Skin epidermis (tissue), 12 donors: Measurements from ENCODE around the gene RTP2.
"Not testable (repeated sequence)": the region's sequence is repeated elsewhere in the genome, so short reads cannot be mapped to it uniquely, and the experiment has no call there.

Experiments
- H3K27ac ChIP-seq, 21 experiments: fragments of 200-600 bp; sonication (generic) in 11 of 21; one replicate each; pipeline ENCODE4 v1.5.0; 2020; ENCODE audit warnings: mild to moderate bottlenecking in 3 of 21, inconsistent platforms in 2 of 21, moderate library complexity in 2 of 21
- H3K4me3 ChIP-seq, 7 experiments: fragments of 200-600 bp; sonication (generic) in 2 of 7; one replicate each; pipeline ENCODE4 v1.5.0; 2020; ENCODE audit warnings: inconsistent platforms in 2 of 7, mild to moderate bottlenecking in 2 of 7, moderate library complexity in 1 of 7

Gene RTP2

DNA sequence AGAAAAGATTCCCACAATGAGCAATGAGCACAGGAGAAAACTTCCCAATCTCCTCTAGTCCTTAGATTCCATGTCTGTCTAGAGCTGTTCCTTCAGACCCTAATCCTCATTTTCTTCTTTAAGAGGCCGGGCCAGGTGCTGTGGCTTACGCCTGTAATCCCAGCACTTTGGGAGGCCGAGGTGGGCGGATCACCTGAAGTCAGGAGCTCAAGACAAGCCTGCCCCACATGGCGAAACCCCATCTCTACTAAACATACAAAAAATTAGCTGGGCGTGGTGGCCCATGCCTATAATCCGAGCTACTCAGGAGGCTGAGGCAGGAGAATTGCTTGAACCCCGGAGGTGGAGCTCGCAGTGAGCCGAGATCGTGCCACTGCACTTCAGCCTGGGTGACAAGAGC lies 20.6 kb downstream of the RTP2 start:
- not testable (repeated sequence) for H3K4me3 ChIP-seq, H3K27ac ChIP-seq

DNA sequence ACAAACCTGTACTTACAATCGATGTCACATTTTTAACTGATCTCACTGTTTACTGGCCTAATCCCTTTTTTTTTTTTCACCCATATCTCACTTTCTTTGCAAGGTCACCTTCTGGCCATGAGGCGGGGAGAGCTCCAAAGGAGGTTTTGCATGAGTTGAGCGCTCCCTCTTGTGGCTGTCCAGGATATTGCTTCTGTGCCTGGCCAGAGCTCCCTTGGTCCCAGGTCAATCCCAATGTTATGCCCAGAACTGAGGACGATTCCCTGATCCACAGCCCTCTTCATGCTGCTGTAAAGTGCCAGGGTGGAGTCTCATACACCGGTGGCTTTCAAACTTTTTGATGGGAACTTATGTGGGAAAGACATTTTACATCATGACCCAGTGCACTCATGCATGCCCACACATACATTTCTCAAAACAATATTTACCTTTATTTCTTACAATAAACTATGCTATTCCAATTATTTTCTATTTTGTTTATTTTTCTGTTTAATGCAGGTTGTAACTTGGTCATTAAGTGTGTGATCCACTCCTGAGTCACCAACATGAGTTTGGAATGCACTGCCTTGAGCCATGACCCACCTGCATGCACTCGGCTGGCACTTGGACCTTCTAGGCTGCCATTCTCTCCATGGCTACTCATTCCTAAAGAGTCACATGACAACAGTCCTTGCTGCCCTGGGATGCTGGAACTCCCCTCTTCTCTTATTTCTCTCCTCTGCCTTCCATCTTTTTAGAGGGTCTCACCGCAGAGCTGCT lies 22.5 kb downstream of the RTP2 start:
- Histone ChIP-seq H3K4me3 (no peak overlapping the region), H3K27ac (no peak overlapping the region)

DNA sequence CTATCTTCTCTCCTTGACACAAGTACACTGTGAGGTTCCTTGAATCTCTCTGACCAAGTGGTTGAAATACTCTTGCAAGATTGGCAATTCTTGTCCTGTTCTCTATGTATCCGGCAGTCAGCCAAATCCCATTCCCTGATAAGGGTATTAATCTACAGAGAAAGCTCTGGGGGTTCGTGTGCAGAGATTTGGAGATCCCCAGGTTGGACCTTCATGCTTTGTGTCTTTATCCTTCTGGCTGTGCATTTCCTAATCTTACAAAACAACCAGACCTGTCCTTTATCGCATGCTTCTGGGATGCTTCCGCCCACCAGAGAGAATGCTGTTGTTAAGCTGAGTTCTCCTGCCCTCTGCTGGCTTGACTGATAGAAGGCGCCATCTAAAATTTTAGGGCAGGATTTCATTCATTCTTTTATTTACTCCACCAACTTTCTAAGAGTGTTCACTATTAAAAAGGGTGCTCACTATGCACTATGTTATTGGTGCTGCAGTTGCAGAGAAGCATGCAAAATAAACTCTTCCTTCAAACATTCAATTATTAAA lies 23.6 kb downstream of the RTP2 start:
- no peak overlapping the region for H3K27ac ChIP-seq

DNA sequence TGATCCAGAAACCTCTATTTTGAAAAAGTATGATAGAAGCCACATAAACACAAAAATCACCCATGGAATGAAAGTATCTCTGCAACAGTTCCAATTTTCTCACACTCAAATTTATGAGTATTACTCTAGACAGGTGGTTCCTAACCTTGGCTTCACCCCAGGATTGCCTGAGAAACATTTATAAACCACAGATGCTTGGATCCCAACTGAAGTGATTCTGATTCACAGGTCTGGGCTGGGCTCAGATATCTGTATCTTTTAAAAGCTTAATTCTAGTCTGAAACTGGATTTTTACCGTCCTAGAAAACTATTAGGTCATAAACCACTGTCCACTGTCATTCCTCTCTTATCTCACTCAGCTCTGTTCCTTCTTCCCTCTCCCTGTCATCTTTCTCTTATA lies 24.8 kb downstream of the RTP2 start:
- no peak overlapping the region for H3K4me3 ChIP-seq

More for the DNA sequence above, 23.6 kb downstream of the RTP2 start:
- H3K4me3 ChIP-seq, result no peak overlapping the region

DNA sequence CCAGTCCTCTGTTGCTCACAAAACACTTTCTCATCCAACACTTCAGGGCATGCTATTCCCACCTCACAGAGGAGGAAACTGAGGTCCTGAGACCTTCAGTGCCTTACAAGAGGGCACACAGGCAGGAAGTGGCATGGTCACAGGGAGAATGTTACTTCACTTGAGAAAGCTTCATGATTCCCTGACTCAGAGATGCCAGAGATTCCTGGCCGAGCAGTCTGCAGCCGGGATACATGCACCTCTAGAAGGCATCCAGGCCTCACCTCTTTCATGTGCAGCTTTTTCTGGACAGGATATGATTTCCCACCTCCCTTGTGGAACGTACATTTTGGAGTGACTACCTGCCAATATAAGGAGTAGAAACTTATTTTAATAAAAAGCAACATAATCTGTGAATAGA lies 29.3 kb downstream of the RTP2 start:
- no peak overlapping the region for H3K27ac ChIP-seq
- H3K4me3 ChIP-seq, result no peak overlapping the region

More for the DNA sequence above, 24.8 kb downstream of the RTP2 start:
- no peak overlapping the region for H3K27ac ChIP-seq

DNA sequence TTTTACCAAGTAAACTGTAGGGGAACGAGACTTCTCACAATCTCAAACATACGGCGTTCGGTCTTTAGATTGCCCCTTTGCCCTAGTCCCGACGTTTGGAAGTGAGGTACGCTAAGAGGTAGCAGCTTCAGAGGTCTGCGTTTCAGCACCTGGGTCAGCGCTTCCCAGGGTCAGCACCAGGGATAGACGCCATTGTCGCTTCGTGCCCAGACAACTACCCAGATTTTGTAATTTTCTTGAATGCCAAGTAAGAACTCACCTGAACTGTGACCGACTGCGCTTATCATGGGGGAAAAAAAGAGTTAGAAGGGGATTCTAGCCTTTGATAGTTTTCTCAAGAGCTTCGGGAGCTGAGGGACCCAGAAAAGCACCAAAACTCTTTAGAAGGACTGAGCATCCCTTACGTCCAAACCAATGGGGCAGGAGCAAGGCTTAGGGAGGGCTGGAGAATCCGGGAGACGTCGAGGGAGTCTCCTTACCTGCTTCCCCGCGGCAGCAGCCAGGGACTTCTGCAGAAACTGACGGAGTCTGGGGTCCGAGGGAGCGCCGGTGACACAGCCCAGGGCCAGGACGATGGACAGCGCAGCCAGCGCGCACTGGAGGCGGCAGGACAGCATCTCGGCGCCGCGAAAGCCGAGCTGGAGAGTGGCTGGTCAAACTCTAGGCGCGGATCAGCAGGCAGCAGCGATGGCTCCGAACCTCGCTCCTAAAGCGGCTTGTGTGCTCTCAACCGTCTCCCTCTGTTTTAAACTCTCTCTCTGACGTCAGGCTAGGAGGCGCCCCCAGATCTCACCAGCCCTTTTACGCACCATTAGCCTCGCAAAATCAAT lies 32.5 kb downstream of the RTP2 start, which contains the start of gene SST:
SST (minus strand) TSS at position 720 of the 830 bp plus-strand sequence; CDS start at position 617, 103 bp downstream.
- Histone ChIP-seq H3K4me3 (no peak within 1 kb of the TSS), H3K27ac (no peak within 1 kb of the TSS)

DNA sequence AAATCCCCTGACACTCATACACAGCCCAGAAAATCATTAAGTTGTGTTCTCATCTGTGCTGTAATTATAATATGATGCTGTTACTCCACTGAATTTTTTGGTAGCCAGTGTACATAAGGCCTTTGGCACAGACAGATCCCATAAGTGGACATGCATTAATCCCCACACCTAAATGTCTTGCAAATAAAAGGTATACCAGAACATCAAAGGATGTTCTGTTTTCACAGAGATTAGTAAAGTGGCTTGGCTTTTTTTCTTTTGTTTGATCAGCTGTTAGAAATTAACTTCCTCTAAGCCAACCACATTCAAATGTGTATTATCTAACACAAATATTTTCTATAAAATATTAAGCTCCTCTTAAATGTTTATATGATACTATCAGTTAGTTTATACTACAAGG lies 34.8 kb downstream of the RTP2 start:
- Histone ChIP-seq H3K4me3 (no peak overlapping the region), H3K27ac (no peak overlapping the region)

DNA sequence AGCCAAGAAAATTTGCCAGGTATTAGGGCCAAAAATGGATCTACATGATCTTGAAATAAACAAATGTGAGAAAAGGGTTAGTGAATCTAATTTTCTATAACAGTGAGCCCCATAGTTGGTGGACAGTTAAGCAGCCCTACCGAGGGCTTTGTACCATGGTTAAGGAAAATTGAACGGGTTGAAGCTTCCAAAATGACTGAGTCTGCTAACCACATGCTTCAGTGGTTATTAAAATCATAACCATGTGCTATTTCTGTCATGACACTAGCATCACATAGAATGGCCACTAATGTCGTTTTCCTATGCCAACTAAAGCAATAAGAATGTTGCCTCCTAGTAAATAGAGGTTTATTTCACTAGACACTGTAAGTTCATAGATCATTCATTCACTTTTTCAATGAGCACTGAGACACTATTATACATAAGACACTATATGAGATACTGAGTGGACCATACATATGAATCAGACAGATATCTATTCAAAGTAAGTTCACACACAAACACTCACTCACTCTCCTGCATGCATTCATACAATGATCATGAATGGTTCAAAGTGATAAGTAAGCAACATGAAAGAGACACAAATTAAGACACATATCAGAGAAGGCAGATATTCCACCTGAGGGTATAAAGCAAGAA lies 36.5 kb downstream of the RTP2 start:
- Histone ChIP-seq H3K27ac (no peak overlapping the region), H3K4me3 (no peak overlapping the region)

DNA sequence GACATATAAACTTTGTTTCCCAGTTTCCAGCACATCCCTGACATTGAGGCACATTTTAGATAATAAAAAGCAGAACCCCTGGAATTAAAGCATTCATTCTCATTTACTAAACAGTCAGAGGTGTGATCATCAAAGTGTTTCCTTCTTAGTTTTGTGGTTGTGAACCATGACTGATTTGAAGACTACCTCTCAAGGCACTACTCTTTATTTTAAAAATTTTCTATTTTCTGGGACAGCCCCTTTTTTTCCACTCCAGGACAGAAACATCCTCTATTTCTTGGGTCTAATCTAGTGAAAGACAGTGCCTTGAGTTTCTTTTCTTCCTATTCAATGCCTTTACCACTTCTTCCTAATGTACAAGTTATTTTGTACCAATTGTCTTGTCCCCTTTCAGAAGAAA lies 37.3 kb downstream of the RTP2 start:
- Histone ChIP-seq H3K27ac (no peak overlapping the region), H3K4me3 (no peak overlapping the region)

DNA sequence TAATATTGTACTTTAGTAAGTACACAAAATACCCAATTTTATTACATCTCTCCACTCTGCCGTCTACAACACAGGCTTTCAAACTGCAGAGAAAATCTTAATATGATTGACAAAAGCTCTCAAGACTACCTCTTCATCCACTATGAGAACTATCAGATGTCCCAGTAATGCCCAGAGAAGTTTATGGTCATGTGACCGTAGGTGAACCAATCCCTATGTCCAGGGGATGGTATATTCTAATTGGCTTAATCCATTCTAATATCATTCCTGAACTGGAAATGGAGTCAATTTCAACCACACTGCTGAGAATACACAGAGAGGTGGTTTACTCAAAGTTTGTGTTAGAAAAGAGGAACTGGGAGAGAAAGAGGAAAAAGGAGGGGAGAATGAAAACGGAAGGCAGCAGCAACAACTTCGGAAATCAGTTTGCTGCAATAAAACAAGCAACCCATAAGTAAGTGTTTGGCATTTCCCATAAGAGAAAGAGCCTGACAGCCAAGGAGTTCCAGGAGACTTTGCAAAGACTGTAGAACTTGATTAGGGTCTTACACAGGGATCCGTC lies 39.4 kb downstream of the RTP2 start:
- Histone ChIP-seq H3K27ac (no peak overlapping the region), H3K4me3 (no peak overlapping the region)

DNA sequence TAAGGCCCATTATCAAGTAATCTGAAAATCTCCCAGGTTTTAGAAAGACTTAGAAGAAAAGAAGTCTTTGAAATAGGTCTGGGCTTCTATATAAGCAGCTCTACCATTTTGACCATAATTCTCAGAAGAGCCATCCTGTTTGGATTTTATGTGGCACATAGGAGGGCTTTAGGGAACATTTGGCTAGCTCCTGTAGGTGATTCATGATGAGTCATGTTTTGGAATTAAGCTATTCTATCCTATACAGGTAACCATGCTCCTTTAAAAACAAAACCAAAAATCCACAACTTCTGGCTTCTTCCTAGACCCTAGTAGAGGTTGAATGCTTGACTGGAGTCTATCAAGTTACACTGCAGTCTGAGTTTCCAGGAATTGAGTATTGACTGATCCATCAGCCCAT lies 41.1 kb downstream of the RTP2 start:
- H3K27ac ChIP-seq, result no peak overlapping the region
- no peak overlapping the region for H3K4me3 ChIP-seq

DNA sequence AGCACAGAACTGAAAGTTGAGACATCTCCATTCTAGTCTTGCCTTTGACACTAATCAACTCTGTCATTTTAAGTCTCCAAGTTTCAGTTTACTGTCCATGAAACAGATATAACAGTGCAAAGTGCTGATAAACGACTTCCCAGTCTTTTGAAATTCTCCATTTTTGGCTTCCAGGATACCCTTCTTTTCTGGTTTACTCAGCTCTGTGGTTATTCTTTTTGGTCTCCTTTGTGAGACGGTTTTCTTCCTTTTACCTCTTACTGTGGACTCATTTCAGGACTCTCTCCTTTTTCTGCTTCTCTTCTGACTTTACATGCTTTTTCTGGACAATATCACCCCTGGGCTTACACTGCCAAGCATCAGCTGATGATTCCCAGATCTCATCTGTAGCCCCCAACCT lies 51.1 kb downstream of the RTP2 start:
- Histone ChIP-seq H3K4me3 (no peak overlapping the region), H3K27ac (no peak overlapping the region)
